Lower leg skin (tissue), 4 donors: ENCODE results near the gene F2RL3. TPM values are rescaled to one million over a fixed set of nuclear protein-coding genes. Genes with fewer than 3 reads are reported as not detected.

Source experiments
- DNase-seq, 2 donors: peaks; one replicate each; pipeline ENCODE4 v3.0.0-alpha.2; 2019; ENCODE audit warnings: low spot score in 2 of 2
- H3K4me3 ChIP-seq: fragments of 200-600 bp; sonication (generic); 2 replicates; pipeline ENCODE4 v1.5.1; 2017; ENCODE audit warnings: mild to moderate bottlenecking, low read depth; ENCODE audit not compliant: poor library complexity, severe bottlenecking
- POLR2A ChIP-seq, 2 donors: fragments of 450-650 bp; IDR thresholded peaks; one replicate each; pipeline ENCODE4 v1.6.1; 2016 to 2017; ENCODE audit warnings: antibody characterized with exemption in 2 of 2, mild to moderate bottlenecking in 1 of 2, moderate library complexity in 1 of 2
- WGBS, 2 donors: methylation state at CpG; one replicate each; pipeline ENCODE4 v1.1.5; 2018; 5-methylcytosine and 5-hydroxymethylcytosine counted together
- intact Hi-C: fragments of 100-400 bp; cut with DNase I; formaldehyde crosslinking; loops from one replicate; pipeline ENCODE4 v1.15.0; 2023; ENCODE audit warnings: low total_unique reads
- total RNA-seq, 4 donors: library from RNA; depleted of rRNA; stranded (reverse); fragments of >200 nt; gene quantifications; one replicate each; pipeline ENCODE4 v1.1.0, GENCODE V29; 2016
- TF ChIP-seq, protein P1 (sequence below), 3 donors: fragments of 450-650 bp; IDR thresholded peaks; one replicate each; pipeline ENCODE4 v1.5.1; 2016; ENCODE audit warnings: antibody characterized with exemption in 3 of 3, mild to moderate bottlenecking in 3 of 3, moderate library complexity in 2 of 3

The F2RL3 gene
- total RNA-seq, 4 donors from 2014 or later, result 3.7 to 11.0 (median 5.6) TPM

DNA sequence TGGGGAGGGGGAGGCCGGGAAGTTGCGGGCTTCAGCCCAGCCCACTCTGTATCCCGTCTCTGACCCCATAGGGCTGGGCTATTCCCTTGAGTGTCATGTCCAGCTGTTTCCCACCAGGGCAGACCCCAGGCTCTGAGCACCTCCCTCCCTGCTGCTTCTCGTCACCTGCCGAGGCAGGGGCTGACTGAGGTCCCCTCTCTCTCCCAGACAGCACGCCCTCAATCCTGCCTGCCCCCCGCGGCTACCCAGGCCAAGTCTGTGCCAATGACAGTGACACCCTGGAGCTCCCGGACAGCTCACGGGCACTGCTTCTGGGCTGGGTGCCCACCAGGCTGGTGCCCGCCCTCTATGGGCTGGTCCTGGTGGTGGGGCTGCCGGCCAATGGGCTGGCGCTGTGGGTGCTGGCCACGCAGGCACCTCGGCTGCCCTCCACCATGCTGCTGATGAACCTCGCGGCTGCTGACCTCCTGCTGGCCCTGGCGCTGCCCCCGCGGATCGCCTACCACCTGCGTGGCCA lies 625 bp downstream of the F2RL3 start:
- WGBS, 2 donors, result 38 to 44% methylated on average over 9 to 13 of the region's 22 CpGs
- intact Hi-C loops, result no loop called here
- TF ChIP-seq, protein P1, sequence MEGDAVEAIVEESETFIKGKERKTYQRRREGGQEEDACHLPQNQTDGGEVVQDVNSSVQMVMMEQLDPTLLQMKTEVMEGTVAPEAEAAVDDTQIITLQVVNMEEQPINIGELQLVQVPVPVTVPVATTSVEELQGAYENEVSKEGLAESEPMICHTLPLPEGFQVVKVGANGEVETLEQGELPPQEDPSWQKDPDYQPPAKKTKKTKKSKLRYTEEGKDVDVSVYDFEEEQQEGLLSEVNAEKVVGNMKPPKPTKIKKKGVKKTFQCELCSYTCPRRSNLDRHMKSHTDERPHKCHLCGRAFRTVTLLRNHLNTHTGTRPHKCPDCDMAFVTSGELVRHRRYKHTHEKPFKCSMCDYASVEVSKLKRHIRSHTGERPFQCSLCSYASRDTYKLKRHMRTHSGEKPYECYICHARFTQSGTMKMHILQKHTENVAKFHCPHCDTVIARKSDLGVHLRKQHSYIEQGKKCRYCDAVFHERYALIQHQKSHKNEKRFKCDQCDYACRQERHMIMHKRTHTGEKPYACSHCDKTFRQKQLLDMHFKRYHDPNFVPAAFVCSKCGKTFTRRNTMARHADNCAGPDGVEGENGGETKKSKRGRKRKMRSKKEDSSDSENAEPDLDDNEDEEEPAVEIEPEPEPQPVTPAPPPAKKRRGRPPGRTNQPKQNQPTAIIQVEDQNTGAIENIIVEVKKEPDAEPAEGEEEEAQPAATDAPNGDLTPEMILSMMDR (IDR thresholded peaks at IDR 0.05), result no peak
- no peak for TF ChIP-seq POLR2A (IDR thresholded peaks at IDR 0.05)

DNA sequence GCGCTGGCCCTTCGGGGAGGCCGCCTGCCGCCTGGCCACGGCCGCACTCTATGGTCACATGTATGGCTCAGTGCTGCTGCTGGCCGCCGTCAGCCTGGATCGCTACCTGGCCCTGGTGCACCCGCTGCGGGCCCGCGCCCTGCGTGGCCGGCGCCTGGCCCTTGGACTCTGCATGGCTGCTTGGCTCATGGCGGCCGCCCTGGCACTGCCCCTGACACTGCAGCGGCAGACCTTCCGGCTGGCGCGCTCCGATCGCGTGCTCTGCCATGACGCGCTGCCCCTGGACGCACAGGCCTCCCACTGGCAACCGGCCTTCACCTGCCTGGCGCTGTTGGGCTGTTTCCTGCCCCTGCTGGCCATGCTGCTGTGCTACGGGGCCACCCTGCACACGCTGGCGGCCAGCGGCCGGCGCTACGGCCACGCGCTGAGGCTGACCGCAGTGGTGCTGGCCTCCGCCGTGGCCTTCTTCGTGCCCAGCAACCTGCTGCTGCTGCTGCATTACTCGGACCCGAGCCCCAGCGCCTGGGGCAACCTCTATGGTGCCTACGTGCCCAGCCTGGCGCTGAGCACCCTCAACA lies 1.2 kb downstream of the F2RL3 start:
- WGBS, 2 donors, result 94% methylated on average over 37 to 46 of the region's 48 CpGs
- DNase-seq, result no peak
- intact Hi-C loops, result no loop called here
- TF ChIP-seq, protein P1 (IDR thresholded peaks at IDR 0.05), result no peak
- no peak for TF ChIP-seq POLR2A (IDR thresholded peaks at IDR 0.05)
- no peak overlapping the region for H3K4me3 ChIP-seq

More for the DNA sequence above, 625 bp downstream of the F2RL3 start:
- no peak overlapping the region for H3K4me3 ChIP-seq
- DNase-seq, result no peak

DNA sequence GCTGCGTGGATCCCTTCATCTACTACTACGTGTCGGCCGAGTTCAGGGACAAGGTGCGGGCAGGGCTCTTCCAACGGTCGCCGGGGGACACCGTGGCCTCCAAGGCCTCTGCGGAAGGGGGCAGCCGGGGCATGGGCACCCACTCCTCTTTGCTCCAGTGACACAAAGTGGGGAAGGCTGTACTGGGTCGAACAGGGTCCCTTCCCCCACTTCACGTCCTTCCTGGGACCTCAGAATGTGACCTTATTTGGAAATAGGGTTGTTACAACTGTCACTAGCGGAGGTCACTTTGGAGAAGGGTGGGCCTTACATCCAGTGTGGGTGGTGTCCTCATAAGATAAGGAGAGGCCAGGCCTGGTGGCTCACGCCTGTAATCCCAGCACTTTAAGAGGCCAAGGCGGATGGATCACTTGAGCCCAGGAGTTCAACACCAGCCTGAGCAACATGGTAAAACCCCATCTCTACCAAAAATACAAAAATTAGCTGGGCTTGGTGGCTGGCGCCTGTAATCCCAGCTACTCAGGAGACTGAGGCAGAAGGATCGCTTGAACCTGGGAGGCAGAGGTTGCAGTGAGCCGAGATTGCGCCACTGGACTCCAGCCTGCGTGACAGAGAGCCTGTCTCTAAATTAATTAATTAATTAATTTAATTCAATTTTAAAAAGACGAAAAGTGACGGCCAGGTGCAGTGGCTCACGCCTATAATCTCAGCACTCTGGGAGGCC lies 1.8 kb downstream of the F2RL3 start:
- no peak for DNase-seq
- WGBS, 2 donors, result 89 to 90% methylated on average over 21 to 24 of the region's 24 CpGs
- H3K4me3 ChIP-seq, result no peak overlapping the region
- TF ChIP-seq, protein P1 (IDR thresholded peaks at IDR 0.05), result no peak
- TF ChIP-seq POLR2A (IDR thresholded peaks at IDR 0.05), result no peak
- intact Hi-C loops, result no loop called here

DNA sequence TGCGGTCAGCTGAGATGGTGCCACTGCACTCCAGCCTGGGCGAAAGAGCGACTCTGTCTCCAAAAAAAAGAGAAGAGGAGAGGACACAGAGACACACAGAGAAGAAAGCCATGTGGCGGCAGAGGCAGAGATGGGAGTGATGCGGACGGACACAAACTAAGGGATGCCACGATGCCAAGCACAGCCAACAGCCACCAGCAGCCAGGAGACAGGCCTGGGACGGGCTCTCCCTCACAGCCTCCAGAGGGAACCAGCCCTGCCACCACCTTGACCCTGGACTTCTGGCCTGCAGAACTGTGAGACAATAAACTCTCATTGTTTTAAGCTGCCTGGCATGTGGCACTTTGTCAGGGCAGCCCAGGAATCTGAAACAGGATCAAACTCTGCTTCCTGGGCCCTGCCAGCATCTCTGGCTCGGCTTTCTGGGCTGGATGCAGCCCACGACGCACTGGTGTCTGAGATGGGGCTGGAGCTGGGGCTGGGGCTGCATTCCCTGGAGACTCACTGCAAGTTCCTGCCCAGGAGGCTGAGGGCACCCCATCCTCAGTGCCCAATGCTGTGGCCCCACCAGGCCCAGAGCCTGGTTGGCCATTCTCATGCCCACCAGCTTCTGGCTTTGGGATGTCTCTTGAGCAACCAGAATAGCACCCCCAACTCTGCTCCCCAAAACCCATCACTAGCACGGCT lies 3.0 kb downstream of the F2RL3 start:
- intact Hi-C loops, result no loop called here
- no peak for DNase-seq
- WGBS, 2 donors, result 78 to 84% methylated on average over 12 of the region's 12 CpGs
- TF ChIP-seq, protein P1 (IDR thresholded peaks at IDR 0.05), result no peak
- TF ChIP-seq POLR2A (IDR thresholded peaks at IDR 0.05), result no peak
- no peak overlapping the region for H3K4me3 ChIP-seq

DNA sequence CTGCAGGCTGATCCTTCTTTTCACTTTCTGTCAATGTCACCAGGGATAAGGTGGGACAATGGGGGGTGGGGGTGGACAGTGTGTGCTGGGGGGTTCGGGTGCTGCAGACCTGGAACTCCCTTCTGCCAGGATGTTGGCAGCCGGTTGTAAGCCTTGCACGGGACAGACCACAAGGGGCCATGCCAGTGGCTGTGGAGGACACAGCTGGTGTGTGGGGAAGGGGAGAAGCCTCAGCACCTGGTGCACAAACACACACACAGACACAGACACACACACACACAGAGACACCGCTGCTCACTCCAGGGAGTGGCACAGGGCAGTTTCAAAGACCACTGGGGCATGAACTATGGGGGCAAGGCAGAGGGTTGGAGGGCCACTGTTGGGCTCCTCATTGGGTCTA lies 3.6 kb downstream of the F2RL3 start:
- H3K4me3 ChIP-seq, result no peak overlapping the region
- DNase-seq, result no peak
- intact Hi-C loops, result no loop called here
- 54 to 60% methylated on average over 4 of the region's 4 CpGs for WGBS, 2 donors
- TF ChIP-seq, protein P1 (IDR thresholded peaks at IDR 0.05), result no peak
- no peak for TF ChIP-seq POLR2A (IDR thresholded peaks at IDR 0.05)
